Measurements from ENCODE around the gene MCC.

Gene MCC

GRCh38 chr5:113022661-113023060 lies 465.6 kb downstream of the MCC start:
- peak overlapping the region; percentile 27 for H3K4me3 Mint-ChIP-seq
- peak; percentile 98 for ATAC-seq (ENCODE audit: low read depth)
- H3K9me3 Mint-ChIP-seq: no peaks in the 10 kb centered on the region
- peak in 1 of 2 donors; percentile 17 for DNase-seq (ENCODE audit: low spot score in 2 of 2)
- peaks cover 14% of the 10 kb centered on the region for H3K4me1 Mint-ChIP-seq
- no peaks in the 10 kb centered on the region for H3K27me3 Mint-ChIP-seq
- H3K36me3 Mint-ChIP-seq: peaks cover 16% of the 10 kb centered on the region
- peak overlapping the region; percentile 78 for H3K27ac Mint-ChIP-seq

- DNase-seq (ENCODE audit: low spot score in 2 of 2): no peak
- Mint-ChIP-seq H3K4me3 (no peak overlapping the region), H3K36me3 (peaks cover 7% of the 10 kb centered on the region), H3K27ac (no peak overlapping the region), H3K4me1 (peaks cover 14% of the 10 kb centered on the region), H3K27me3 (no peaks in the 10 kb centered on the region), H3K9me3 (no peaks in the 10 kb centered on the region)
- no peak for ATAC-seq (ENCODE audit: low read depth)
These were observed 467.6 kb downstream of the MCC start for GRCh38 chr5:113020461-113021273.

GRCh38 chr5:113017881-113018635 lies 470.2 kb downstream of the MCC start:
- no peaks in the 10 kb centered on the region for H3K27me3 Mint-ChIP-seq
- H3K4me3 Mint-ChIP-seq: no peak overlapping the region
- ATAC-seq (ENCODE audit: low read depth): no peak
- DNase-seq (ENCODE audit: low spot score in 2 of 2): no peak
- no peak overlapping the region for H3K27ac Mint-ChIP-seq
- no peaks in the 10 kb centered on the region for H3K9me3 Mint-ChIP-seq
- peaks cover 14% of the 10 kb centered on the region for H3K4me1 Mint-ChIP-seq
- H3K36me3 Mint-ChIP-seq: peaks cover 18% of the 10 kb centered on the region

- no peak overlapping the region for H3K27ac Mint-ChIP-seq
- no peaks in the 10 kb centered on the region for H3K4me1 Mint-ChIP-seq
- no peaks in the 10 kb centered on the region for H3K27me3 Mint-ChIP-seq
- no peaks in the 10 kb centered on the region for H3K9me3 Mint-ChIP-seq
- H3K4me3 Mint-ChIP-seq: no peak overlapping the region
- no peak for ATAC-seq (ENCODE audit: low read depth)
- DNase-seq (ENCODE audit: low spot score in 2 of 2): no peak
- H3K36me3 Mint-ChIP-seq: peaks cover 28% of the 10 kb centered on the region
These were observed 482.8 kb downstream of the MCC start for GRCh38 chr5:113005454-113005853.

GRCh38 chr5:113003763-113004162 lies 484.5 kb downstream of the MCC start:
- H3K4me3 Mint-ChIP-seq: no peak overlapping the region
- no peaks in the 10 kb centered on the region for H3K27me3 Mint-ChIP-seq
- ATAC-seq (ENCODE audit: low read depth) (no peak), DNase-seq (ENCODE audit: low spot score in 2 of 2) (no peak)
- H3K4me1 Mint-ChIP-seq: no peaks in the 10 kb centered on the region
- H3K9me3 Mint-ChIP-seq: no peaks in the 10 kb centered on the region
- no peak overlapping the region for H3K27ac Mint-ChIP-seq
- H3K36me3 Mint-ChIP-seq: peaks cover 23% of the 10 kb centered on the region

- Mint-ChIP-seq H3K27ac (no peak overlapping the region), H3K4me1 (peaks cover 2% of the 10 kb centered on the region), H3K9me3 (no peaks in the 10 kb centered on the region), H3K4me3 (no peak overlapping the region), H3K36me3 (peaks cover 21% of the 10 kb centered on the region), H3K27me3 (no peaks in the 10 kb centered on the region)
- ATAC-seq (ENCODE audit: low read depth): no peak
- no peak for DNase-seq (ENCODE audit: low spot score in 2 of 2)
These were observed 485.8 kb downstream of the MCC start for GRCh38 chr5:113002423-113002822.

- no peaks in the 10 kb centered on the region for H3K9me3 Mint-ChIP-seq
- peaks cover 20% of the 10 kb centered on the region for H3K36me3 Mint-ChIP-seq
- H3K4me1 Mint-ChIP-seq: peaks cover 8% of the 10 kb centered on the region
- no peak overlapping the region for H3K4me3 Mint-ChIP-seq
- ATAC-seq (ENCODE audit: low read depth): no peak
- no peak overlapping the region for H3K27ac Mint-ChIP-seq
- no peaks in the 10 kb centered on the region for H3K27me3 Mint-ChIP-seq
- no peak for DNase-seq (ENCODE audit: low spot score in 2 of 2)
These were observed 487.8 kb downstream of the MCC start for GRCh38 chr5:113000466-113000865.

- peaks cover 11% of the 10 kb centered on the region for H3K4me1 Mint-ChIP-seq
- peaks cover 20% of the 10 kb centered on the region for H3K36me3 Mint-ChIP-seq
- DNase-seq (ENCODE audit: low spot score in 2 of 2) (no peak), ATAC-seq (ENCODE audit: low read depth) (no peak)
- H3K9me3 Mint-ChIP-seq: no peaks in the 10 kb centered on the region
- H3K4me3 Mint-ChIP-seq: no peak overlapping the region
- H3K27ac Mint-ChIP-seq: no peak overlapping the region
- H3K27me3 Mint-ChIP-seq: no peaks in the 10 kb centered on the region
These were observed 490.0 kb downstream of the MCC start for GRCh38 chr5:112998296-112998695.

GRCh38 chr5:112996830-112997374 lies 491.4 kb downstream of the MCC start:
- H3K9me3 Mint-ChIP-seq: no peaks in the 10 kb centered on the region
- no peaks in the 10 kb centered on the region for H3K27me3 Mint-ChIP-seq
- DNase-seq (ENCODE audit: low spot score in 2 of 2) (no peak), ATAC-seq (ENCODE audit: low read depth) (no peak)
- no peak overlapping the region for H3K4me3 Mint-ChIP-seq
- peaks cover 20% of the 10 kb centered on the region for H3K36me3 Mint-ChIP-seq
- H3K27ac Mint-ChIP-seq: no peak overlapping the region
- peaks cover 12% of the 10 kb centered on the region for H3K4me1 Mint-ChIP-seq

GRCh38 chr5:112995764-112996618 lies 492.3 kb downstream of the MCC start:
- Mint-ChIP-seq H3K4me3 (no peak overlapping the region), H3K4me1 (peaks cover 16% of the 10 kb centered on the region), H3K36me3 (peaks cover 14% of the 10 kb centered on the region), H3K27ac (no peak overlapping the region), H3K27me3 (no peaks in the 10 kb centered on the region), H3K9me3 (no peaks in the 10 kb centered on the region)
- DNase-seq (ENCODE audit: low spot score in 2 of 2): peak; percentile 74 to 76
- peak; percentile 70 for ATAC-seq (ENCODE audit: low read depth)

- Mint-ChIP-seq H3K27me3 (no peaks in the 10 kb centered on the region), H3K36me3 (peaks cover 32% of the 10 kb centered on the region), H3K4me1 (peaks cover 26% of the 10 kb centered on the region), H3K4me3 (no peak overlapping the region), H3K27ac (no peak overlapping the region), H3K9me3 (no peaks in the 10 kb centered on the region)
- no peak for DNase-seq (ENCODE audit: low spot score in 2 of 2)
- no peak for ATAC-seq (ENCODE audit: low read depth)
These were observed 502.0 kb downstream of the MCC start for GRCh38 chr5:112986224-112986623.

- DNase-seq (ENCODE audit: low spot score in 2 of 2) (no peak), ATAC-seq (ENCODE audit: low read depth) (no peak)
- H3K4me1 Mint-ChIP-seq: peaks cover 27% of the 10 kb centered on the region
- H3K27me3 Mint-ChIP-seq: no peaks in the 10 kb centered on the region
- peak overlapping the region; percentile 30 for H3K27ac Mint-ChIP-seq
- peaks cover 23% of the 10 kb centered on the region for H3K36me3 Mint-ChIP-seq
- no peak overlapping the region for H3K4me3 Mint-ChIP-seq
- H3K9me3 Mint-ChIP-seq: no peaks in the 10 kb centered on the region
These were observed 504.9 kb downstream of the MCC start for GRCh38 chr5:112983363-112983762.

- Mint-ChIP-seq H3K9me3 (no peaks in the 10 kb centered on the region), H3K36me3 (peaks cover 22% of the 10 kb centered on the region), H3K4me3 (peak overlapping the region; percentile 52), H3K27ac (peak overlapping the region; percentile 91), H3K27me3 (no peaks in the 10 kb centered on the region), H3K4me1 (peaks cover 42% of the 10 kb centered on the region)
- no peak for ATAC-seq (ENCODE audit: low read depth)
- no peak for DNase-seq (ENCODE audit: low spot score in 2 of 2)
These were observed 508.5 kb downstream of the MCC start for GRCh38 chr5:112979723-112980122.
